WI38 (cell line): ENCODE results near the gene NF1.
"Not testable (repeated sequence)": the region's sequence is repeated elsewhere in the genome, so short reads cannot be mapped to it uniquely, and the experiment has no call there.

ENCODE experiments used
- H3K4me3 ChIP-seq: 2 replicates; pipeline ENCODE4 v1.5.1; 2011; ENCODE audit warnings: low read depth, mild to moderate bottlenecking, control low read depth, low read length
- CTCF ChIP-seq: IDR thresholded peaks from 2 replicates; pipeline ENCODE4 v1.5.1; 2012; ENCODE audit warnings: low read depth, mild to moderate bottlenecking, control low read depth, low read length

The NF1 gene

GRCh38 chr17:31379597-31380205 is 284.9 kb downstream of the NF1 start:
- no peak for TF ChIP-seq CTCF
- H3K4me3 ChIP-seq, result no peak overlapping the region

GRCh38 chr17:31381165-31381668 is 286.4 kb downstream of the NF1 start:
- no peak overlapping the region for H3K4me3 ChIP-seq
- TF ChIP-seq CTCF, result no peak

GRCh38 chr17:31382668-31383275 is 288.0 kb downstream of the NF1 start:
- H3K4me3 ChIP-seq, result not testable (repeated sequence)

GRCh38 chr17:31383488-31383887 is 288.7 kb downstream of the NF1 start:
- not testable (repeated sequence) for H3K4me3 ChIP-seq

GRCh38 chr17:31385428-31386285 is 290.9 kb downstream of the NF1 start:
- no peak overlapping the region for H3K4me3 ChIP-seq
- no peak for TF ChIP-seq CTCF

- no peak overlapping the region for H3K4me3 ChIP-seq
- no peak for TF ChIP-seq CTCF
Measured at GRCh38 chr17:31386542-31387075, 291.8 kb downstream of the NF1 start.

- no peak for TF ChIP-seq CTCF
- H3K4me3 ChIP-seq, result no peak overlapping the region
Measured at GRCh38 chr17:31387438-31387837, 292.7 kb downstream of the NF1 start.

GRCh38 chr17:31388351-31388750 is 293.6 kb downstream of the NF1 start:
- no peak overlapping the region for H3K4me3 ChIP-seq
- no peak for TF ChIP-seq CTCF
